SIG-M5 treated with dmso at 0.1 percent for 504 hours (cell line): ENCODE measurements around the gene CRYGA.
A peak's percentile ranks its signal among the peaks of the same experiment; 100 is the strongest.
"Not testable (repeated sequence)": the region's sequence is repeated elsewhere in the genome, so short reads cannot be mapped to it uniquely, and the experiment has no call there.

Experiments
- DNase-seq: peaks from one replicate; lab custom pipeline; 2025; ENCODE audit not compliant: unreplicated experiment; lab: John Stamatoyannopoulos, UW

The CRYGA gene

GRCh38 chr2:208164951-208165755 lies 1.8 kb upstream of the CRYGA start:
- no peak for DNase-seq

- DNase-seq, result no peak
These were observed 7.0 kb downstream of the CRYGA start for GRCh38 chr2:208156439-208156838.

- DNase-seq, result no peak
These were observed 10.2 kb downstream of the CRYGA start for GRCh38 chr2:208153156-208153555.

- peak; percentile 4 for DNase-seq
These were observed 12.4 kb downstream of the CRYGA start for GRCh38 chr2:208150956-208151355.

- DNase-seq, result no peak
These were observed 13.3 kb downstream of the CRYGA start for GRCh38 chr2:208150094-208150493.

GRCh38 chr2:208148803-208149202 lies 14.6 kb downstream of the CRYGA start:
- DNase-seq, result no peak

GRCh38 chr2:208147759-208148158 lies 15.6 kb downstream of the CRYGA start:
- DNase-seq, result no peak

GRCh38 chr2:208147008-208147407 lies 16.4 kb downstream of the CRYGA start:
- no peak for DNase-seq

- no peak for DNase-seq
These were observed 17.4 kb downstream of the CRYGA start, which contains the start of gene CRYGB for GRCh38 chr2:208146006-208146405. CRYGB (minus strand) TSS chr2:208146158; CDS start chr2:208146120, 38 bp downstream.

- DNase-seq, result no peak
These were observed 20.2 kb downstream of the CRYGA start for GRCh38 chr2:208142925-208143799.

- no peak for DNase-seq
These were observed 21.0 kb downstream of the CRYGA start for GRCh38 chr2:208142240-208142924.

- no peak for DNase-seq
These were observed 23.9 kb downstream of the CRYGA start for GRCh38 chr2:208139447-208139846.

- not testable (repeated sequence) for DNase-seq
These were observed 25.1 kb downstream of the CRYGA start for GRCh38 chr2:208138334-208138733.

- DNase-seq, result no peak
These were observed 26.7 kb downstream of the CRYGA start for GRCh38 chr2:208136716-208137094.

GRCh38 chr2:208135794-208136715 lies 27.3 kb downstream of the CRYGA start:
- no peak for DNase-seq

GRCh38 chr2:208134928-208135586 lies 28.3 kb downstream of the CRYGA start:
- DNase-seq, result peak; percentile 64

GRCh38 chr2:208130712-208131110 lies 32.7 kb downstream of the CRYGA start:
- DNase-seq, result no peak

- no peak for DNase-seq
These were observed 33.4 kb downstream of the CRYGA start, which contains the start of gene CRYGC for GRCh38 chr2:208129744-208130711. CRYGC (minus strand) TSS chr2:208129828; CDS start chr2:208129792, 36 bp downstream.
